Astrocyte of the cerebellum (primary cell): ENCODE measurements around the gene ACOT13.
"Not testable (repeated sequence)": the region's sequence is repeated elsewhere in the genome, so short reads cannot be mapped to it uniquely, and the experiment has no call there.

Experiments used
- DNase-seq: peaks from one replicate; pipeline ENCODE4 v3.0.0-alpha.2; 2011; ENCODE audit warnings: low read depth
- H3K4me3 ChIP-seq: 2 replicates; pipeline ENCODE4 v1.5.1; 2011; ENCODE audit warnings: mild to moderate bottlenecking, low read depth, low read length, moderate library complexity
- in situ Hi-C: cut with HindIII; loops from 2 replicates; pipeline ENCODE4 v1.10.0; 2017; ENCODE audit warnings: low sequenced_read_pairs
- TF ChIP-seq, protein P1 (sequence below): IDR thresholded peaks from 2 replicates; pipeline ENCODE4 v1.5.1; 2012; ENCODE audit warnings: low read length, low read depth, moderate library complexity, mild to moderate bottlenecking; ENCODE audit errors: missing control alignments

The ACOT13 gene

DNA sequence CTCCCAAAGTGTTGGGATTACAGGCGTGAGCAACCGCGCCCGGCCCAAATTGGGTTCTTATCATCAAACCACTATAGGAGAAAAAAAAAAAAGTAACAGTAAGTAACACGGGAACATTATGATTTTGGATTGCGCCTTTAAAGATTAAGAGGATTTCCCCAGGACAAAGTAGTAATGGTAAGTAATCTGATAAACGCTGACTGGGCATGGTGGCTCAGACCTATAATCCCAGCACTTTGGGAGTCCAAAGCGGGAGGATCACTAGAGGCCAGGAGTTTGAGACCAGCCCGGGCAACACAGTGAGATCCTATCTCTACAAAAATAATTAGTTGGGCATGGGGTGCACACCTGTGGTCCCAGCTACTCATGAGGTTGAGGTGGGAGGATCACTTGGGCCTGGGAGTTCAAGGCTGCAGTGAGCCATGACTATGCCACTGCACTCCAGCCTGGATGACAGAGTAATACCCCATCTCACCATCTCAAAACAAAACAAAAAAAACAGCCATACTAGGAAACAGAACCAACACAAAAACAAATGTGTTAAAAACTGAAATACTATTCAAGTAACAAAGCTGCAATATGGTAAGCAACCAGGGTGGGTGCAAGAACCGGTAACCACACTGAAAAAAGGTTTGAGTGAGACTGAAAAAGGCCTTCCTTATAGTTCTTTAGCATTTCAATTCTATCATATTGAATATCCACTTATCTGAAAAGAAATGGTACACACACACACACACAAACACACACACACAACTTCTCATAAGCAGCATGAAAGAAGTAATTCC, 43.8 kb downstream of the ACOT13 start:
- H3K4me3 ChIP-seq: no peak overlapping the region
- TF ChIP-seq, protein P1, sequence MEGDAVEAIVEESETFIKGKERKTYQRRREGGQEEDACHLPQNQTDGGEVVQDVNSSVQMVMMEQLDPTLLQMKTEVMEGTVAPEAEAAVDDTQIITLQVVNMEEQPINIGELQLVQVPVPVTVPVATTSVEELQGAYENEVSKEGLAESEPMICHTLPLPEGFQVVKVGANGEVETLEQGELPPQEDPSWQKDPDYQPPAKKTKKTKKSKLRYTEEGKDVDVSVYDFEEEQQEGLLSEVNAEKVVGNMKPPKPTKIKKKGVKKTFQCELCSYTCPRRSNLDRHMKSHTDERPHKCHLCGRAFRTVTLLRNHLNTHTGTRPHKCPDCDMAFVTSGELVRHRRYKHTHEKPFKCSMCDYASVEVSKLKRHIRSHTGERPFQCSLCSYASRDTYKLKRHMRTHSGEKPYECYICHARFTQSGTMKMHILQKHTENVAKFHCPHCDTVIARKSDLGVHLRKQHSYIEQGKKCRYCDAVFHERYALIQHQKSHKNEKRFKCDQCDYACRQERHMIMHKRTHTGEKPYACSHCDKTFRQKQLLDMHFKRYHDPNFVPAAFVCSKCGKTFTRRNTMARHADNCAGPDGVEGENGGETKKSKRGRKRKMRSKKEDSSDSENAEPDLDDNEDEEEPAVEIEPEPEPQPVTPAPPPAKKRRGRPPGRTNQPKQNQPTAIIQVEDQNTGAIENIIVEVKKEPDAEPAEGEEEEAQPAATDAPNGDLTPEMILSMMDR: no peak
- in situ Hi-C loops: no loop called here
- DNase-seq: no peak

DNA sequence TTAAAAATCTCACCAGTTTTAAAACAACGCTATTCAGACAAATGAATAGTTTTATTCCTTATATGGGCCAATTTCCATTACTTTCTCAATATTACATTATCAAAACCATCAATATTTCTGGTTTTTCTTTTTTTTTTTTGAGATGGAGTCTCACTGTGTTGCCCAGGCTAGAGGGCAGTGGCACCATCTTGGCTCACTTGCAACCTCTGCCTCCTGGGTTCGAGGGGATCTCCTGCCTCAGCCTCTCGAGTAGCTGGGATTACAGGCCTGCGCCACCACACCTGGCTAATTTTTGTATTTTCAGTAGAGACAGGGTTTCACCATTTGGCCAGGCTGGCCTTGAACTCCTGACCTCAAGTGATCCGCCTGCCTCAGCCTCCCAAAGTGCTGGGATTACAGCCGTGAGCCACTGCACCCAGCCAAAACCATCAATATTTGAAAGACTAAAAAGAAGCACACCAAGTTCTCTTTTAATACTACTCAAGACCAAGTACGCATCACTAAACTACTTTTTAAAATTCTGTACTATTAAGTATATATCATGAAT, 49.8 kb downstream of the ACOT13 start:
- peak overlapping the region; percentile 99 for H3K4me3 ChIP-seq
- DNase-seq, in situ Hi-C loops: not testable (repeated sequence)

DNA sequence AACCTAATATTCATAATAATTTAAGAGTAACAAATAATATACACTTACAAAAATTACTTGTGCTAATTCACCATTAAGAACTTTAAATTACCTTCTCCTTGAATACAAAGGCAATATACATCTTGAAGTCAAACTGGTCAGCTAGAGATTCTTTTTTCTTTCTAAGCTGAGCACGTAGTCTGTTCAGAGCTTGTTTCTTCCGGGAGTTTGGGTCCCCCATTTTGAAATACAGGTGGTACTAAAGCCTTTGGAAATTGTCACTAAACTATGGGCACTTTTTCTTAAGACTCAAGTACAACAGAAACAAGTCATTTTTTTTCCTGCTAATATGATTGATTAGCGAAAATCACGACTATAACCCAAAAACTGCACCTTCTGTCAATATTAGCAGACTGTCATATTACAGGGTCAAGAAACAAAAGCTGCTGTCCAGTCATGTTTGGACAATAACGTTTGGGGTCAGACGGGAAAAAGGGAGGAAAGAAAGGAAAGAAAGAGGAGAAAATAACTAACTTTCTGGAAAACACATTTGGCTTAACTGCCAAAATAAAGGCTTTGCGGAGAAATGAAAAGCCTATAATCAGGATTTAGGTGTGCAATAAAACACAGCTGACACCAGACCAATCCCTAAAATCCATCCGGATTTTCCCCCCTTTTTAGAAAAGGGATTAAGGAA, 51.7 kb downstream of the ACOT13 start:
- in situ Hi-C loops: no loop called here
- no peak for DNase-seq
- TF ChIP-seq, protein P1: no peak
- peak overlapping the region; percentile 99 for H3K4me3 ChIP-seq

DNA sequence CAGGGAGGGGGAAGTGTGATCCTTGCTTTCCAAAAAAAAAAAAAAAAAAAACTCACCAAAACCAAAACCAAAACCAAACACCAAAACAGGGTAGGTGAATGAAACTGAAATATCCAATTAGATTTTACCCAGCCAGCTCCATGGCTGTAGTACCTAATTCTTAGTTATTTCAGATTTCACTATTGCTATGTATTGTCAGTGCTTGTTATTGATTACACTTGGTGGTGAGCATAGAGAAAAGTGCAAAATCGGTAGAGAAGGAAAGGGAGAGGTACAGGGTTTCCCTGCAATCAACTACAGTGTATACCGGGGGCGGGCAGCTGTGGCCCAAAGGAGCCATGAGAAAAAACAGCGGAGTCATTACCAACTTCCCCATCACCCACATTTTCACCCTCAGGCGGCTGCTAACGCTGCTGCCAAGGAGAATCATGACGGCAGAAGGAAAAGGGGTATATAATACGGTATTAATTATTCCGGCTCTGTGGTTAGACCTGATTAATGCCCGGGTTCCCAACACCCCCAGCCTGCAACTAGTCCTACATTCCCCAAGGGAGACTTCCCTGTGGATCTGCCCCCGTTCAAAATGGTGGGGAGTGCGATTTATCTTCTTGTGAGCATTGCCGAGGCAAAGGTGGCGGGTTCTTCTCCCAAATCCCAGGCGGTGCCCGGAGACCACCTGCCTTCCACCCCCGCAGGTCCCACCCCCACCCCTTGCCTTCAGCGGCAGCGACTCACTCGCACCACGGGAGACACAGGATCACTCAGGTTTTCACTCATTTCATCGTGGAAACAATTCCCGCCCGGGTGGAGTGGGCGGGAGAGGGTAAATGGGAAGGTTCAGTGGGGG, 52.5 kb downstream of the ACOT13 start, which contains the start of gene C6orf62:
Gene C6orf62, minus strand, starts transcription at position 30 of the 847 bp plus-strand sequence. CDS start 486 bp downstream, outside the sequence.
- no peak for DNase-seq
- in situ Hi-C loops: no loop called here
- peak within 1 kb of the TSS; percentile 99 for H3K4me3 ChIP-seq
- TF ChIP-seq, protein P1: no peak

DNA sequence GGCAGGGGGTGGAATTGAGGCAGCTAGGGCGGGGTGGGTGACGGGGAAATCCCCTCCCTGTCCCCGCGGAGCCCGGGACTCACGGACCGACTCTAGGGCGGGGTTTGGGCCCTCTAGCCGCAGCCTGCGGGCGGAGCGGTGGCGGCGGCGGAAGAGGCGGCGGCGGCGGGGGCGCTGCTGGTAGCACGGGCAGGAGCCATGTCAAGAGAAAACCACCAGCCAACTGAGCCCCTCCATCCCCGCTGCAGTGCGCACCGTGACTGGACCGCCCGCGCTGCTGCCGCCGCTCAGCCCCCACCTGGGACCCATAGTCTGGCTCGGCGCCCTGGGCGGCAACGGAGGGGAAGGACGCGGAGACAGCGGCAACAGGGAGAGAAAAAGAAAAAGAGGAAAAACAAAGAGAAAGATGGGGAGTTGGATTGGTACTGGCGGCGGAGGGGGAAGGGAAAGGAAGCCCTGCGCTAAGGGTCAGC, 53.3 kb downstream of the ACOT13 start:
- peak overlapping the region; percentile 99 for H3K4me3 ChIP-seq
- TF ChIP-seq, protein P1: no peak
- DNase-seq: no peak
- in situ Hi-C loops: no loop called here

DNA sequence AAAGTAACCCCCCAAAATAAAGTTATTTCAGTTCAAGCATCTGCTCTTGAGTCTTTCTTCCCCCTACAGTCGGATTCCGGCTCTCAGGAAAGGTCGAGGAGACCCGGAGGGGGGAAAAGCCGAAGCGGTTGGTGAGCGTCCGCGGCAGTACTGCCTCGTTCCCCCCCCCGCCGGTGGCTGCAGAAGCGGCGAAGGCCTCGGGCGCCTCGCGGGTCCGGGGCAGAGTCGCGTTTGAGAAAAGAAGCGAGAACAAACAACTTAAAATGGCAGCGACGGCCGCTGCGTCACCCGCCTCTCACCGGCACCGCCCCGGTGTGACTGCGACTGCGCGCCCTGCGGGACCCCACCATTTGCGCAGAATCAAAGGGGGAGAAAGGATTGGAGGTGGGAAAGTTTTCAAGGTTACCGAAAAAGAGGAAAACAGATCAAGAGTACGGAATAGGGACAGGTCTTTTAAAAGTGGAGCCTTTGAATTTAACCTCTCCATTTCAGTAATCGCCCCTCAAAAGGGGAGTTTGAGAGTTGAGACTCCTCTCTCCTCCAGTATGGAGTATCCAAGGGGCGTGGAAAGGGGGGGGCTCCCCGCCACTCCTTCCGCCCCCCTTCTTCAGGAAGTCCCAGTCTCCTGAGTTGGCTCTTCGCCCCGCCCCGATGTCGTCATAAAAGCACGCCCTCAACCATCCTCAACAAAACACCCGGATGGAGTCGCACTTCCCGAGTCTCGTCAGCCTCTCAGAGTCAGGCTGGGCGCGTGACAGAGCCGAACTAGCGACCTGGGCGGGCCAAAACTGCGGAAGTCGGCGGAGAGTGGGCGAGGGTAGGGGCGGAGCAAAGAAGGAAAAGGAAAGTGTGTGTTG, 54.0 kb downstream of the ACOT13 start:
- peak overlapping the region; percentile 99 for H3K4me3 ChIP-seq
- in situ Hi-C loops: no loop called here
- TF ChIP-seq, protein P1: no peak
- peak; percentile 100 for DNase-seq
